ENCODE data around the gene TMEM131.

DNA sequence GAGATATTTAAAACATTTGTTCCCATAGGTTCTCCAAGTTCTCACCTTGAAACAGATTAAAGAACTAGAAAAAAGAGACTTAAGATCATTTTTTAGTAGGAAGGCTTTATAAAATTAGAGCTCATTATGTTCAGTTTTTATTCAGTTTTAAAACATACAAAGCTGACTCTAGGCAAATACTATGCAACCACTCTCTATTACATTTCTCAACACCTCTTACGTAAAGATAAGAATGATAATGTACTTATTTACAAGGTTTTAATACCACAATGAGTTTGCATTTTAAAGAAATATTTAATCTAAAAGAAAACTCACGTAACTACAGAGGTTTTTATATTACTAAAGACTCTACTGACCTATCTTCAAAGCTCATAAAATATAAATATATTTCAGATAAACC, 68.8 kb downstream of the TMEM131 start:
- TF ChIP-seq, protein P1, sequence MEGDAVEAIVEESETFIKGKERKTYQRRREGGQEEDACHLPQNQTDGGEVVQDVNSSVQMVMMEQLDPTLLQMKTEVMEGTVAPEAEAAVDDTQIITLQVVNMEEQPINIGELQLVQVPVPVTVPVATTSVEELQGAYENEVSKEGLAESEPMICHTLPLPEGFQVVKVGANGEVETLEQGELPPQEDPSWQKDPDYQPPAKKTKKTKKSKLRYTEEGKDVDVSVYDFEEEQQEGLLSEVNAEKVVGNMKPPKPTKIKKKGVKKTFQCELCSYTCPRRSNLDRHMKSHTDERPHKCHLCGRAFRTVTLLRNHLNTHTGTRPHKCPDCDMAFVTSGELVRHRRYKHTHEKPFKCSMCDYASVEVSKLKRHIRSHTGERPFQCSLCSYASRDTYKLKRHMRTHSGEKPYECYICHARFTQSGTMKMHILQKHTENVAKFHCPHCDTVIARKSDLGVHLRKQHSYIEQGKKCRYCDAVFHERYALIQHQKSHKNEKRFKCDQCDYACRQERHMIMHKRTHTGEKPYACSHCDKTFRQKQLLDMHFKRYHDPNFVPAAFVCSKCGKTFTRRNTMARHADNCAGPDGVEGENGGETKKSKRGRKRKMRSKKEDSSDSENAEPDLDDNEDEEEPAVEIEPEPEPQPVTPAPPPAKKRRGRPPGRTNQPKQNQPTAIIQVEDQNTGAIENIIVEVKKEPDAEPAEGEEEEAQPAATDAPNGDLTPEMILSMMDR (conservative IDR thresholded peaks at IDR 0.05): no peak
- no peak for TF ChIP-seq ZFX (IDR thresholded peaks at IDR 0.05)
